HUDEP-2 (cell line): ENCODE results near the gene KLHL2.
"Not testable (repeated sequence)": the region's sequence is repeated elsewhere in the genome, so short reads cannot be mapped to it uniquely, and the experiment has no call there.

Experiments used
- DNase-seq, 76 experiments: peaks; one replicate each; lab custom pipeline; 2025; ENCODE audit not compliant: unreplicated experiment in 76 of 76; lab: John Stamatoyannopoulos, UW

Gene KLHL2

GRCh38 chr4:165207431-165208220 lies at the start of gene KLHL2:
KLHL2 (plus strand) TSS chr4:165207561; CDS start chr4:165207877, 316 bp downstream.
- peak in 67 of 76 experiments; percentile 2 to 74 (median 46) for DNase-seq

GRCh38 chr4:165158762-165159161 lies 48.6 kb upstream of the KLHL2 start:
- DNase-seq: no peak

GRCh38 chr4:165164257-165164656 lies 43.1 kb upstream of the KLHL2 start:
- no peak for DNase-seq

GRCh38 chr4:165166872-165167271 lies 40.5 kb upstream of the KLHL2 start:
- not testable (repeated sequence) for DNase-seq

- DNase-seq: peak in 1 of 76 experiments; percentile 4
These were observed 39.7 kb upstream of the KLHL2 start for GRCh38 chr4:165167650-165168049.

GRCh38 chr4:165170819-165171218 lies 36.5 kb upstream of the KLHL2 start:
- no peak for DNase-seq

- DNase-seq: not testable (repeated sequence)
These were observed 31.9 kb upstream of the KLHL2 start for GRCh38 chr4:165175470-165175869.

GRCh38 chr4:165175879-165176278 lies 31.5 kb upstream of the KLHL2 start:
- DNase-seq: no peak

- DNase-seq: no peak
These were observed 29.4 kb upstream of the KLHL2 start for GRCh38 chr4:165177725-165178666.

GRCh38 chr4:165184220-165184619 lies 23.1 kb upstream of the KLHL2 start:
- DNase-seq: no peak

- not testable (repeated sequence) for DNase-seq
These were observed 22.4 kb upstream of the KLHL2 start for GRCh38 chr4:165184998-165185397.

GRCh38 chr4:165185448-165185847 lies 21.9 kb upstream of the KLHL2 start:
- DNase-seq: no peak

GRCh38 chr4:165190591-165191347 lies 16.6 kb upstream of the KLHL2 start:
- DNase-seq: no peak

- DNase-seq: peak in 12 of 76 experiments; percentile 3 to 22 (median 13)
These were observed 16.1 kb upstream of the KLHL2 start for GRCh38 chr4:165191348-165191656.

- no peak for DNase-seq
These were observed 15.4 kb upstream of the KLHL2 start for GRCh38 chr4:165191814-165192499.

- DNase-seq: no peak
These were observed 14.9 kb upstream of the KLHL2 start for GRCh38 chr4:165192500-165192898.

- DNase-seq: no peak
These were observed 14.4 kb upstream of the KLHL2 start for GRCh38 chr4:165192956-165193355.

- DNase-seq: no peak
These were observed 13.0 kb upstream of the KLHL2 start for GRCh38 chr4:165194368-165194767.

GRCh38 chr4:165198329-165198728 lies 9.0 kb upstream of the KLHL2 start:
- DNase-seq: no peak

- no peak for DNase-seq
These were observed 8.1 kb upstream of the KLHL2 start for GRCh38 chr4:165199286-165199685.
